GM10248 (cell line): ENCODE results near the gene PPP1R11.

ENCODE experiments used
- CTCF ChIA-PET: fragments of 300-600 bp; sonication (Branson Sonifier 250); formaldehyde crosslinking; extraction: SDS; loops from one replicate; lab custom pipeline; 2021; ENCODE audit warnings: antibody characterized with exemption; lab: Yijun Ruan, JAX
- POLR2A ChIA-PET: fragments of 350-650 bp; sonication (Branson Sonifier 250); formaldehyde crosslinking; extraction: SDS; loops from one replicate; lab custom pipeline; 2020; ENCODE audit warnings: antibody characterized with exemption; lab: Yijun Ruan, JAX
- DNase-seq: peaks from one replicate; pipeline ENCODE4 v3.0.0; 2012; ENCODE audit errors: extremely low spot score
- CTCF ChIP-seq: IDR thresholded peaks from 2 replicates; pipeline ENCODE4 v1.5.1; 2012; ENCODE audit warnings: mild to moderate bottlenecking, low read depth; ENCODE audit errors: extremely low read depth, missing control alignments, control extremely low read depth

The PPP1R11 gene

GRCh38 chr6:30066082-30066481 is 916 bp upstream of the PPP1R11 start:
- TF ChIP-seq CTCF = no peak
- POLR2A ChIA-PET = no interaction called here
- no peak for DNase-seq
- CTCF ChIA-PET = interaction anchor here (0.9 to 1.8 kb wide), 4 partner anchors 65 to 416 kb away, joined by 3 to 8 read pairs (median 4); no protein-coding TSS in a partner anchor

- no peak for DNase-seq
- no peak for TF ChIP-seq CTCF
- CTCF ChIA-PET = interaction anchor here (1.2 to 1.8 kb wide), 4 partner anchors 34 to 329 kb away, joined by 3 to 8 read pairs (median 4); no protein-coding TSS in a partner anchor
- POLR2A ChIA-PET = no interaction called here
Observed at GRCh38 chr6:30067460-30068139, 602 bp downstream of the PPP1R11 start.

GRCh38 chr6:30071081-30071818 is 4.3 kb downstream of the PPP1R11 start:
- TF ChIP-seq CTCF = peak; percentile 7
- ChIA-PET POLR2A (interaction anchor here (0.7 to 1.5 kb wide), 2 partner anchors 11 to 16 kb away, joined by 3 to 4 read pairs; partner anchors contain the start of gene POLR1H), CTCF (interaction anchor here (1.0 to 2.4 kb wide), 3 partner anchors 30 to 60 kb away, joined by 3 to 10 read pairs (median 8); no protein-coding TSS in a partner anchor)
- DNase-seq = peak; percentile 28

GRCh38 chr6:30071858-30072257 is 4.9 kb downstream of the PPP1R11 start:
- ChIA-PET POLR2A (no interaction called here), CTCF (interaction anchor here (1.0 to 2.4 kb wide), 3 partner anchors 30 to 59 kb away, joined by 3 to 10 read pairs (median 8); no protein-coding TSS in a partner anchor)
- TF ChIP-seq CTCF = no peak
- DNase-seq = no peak

GRCh38 chr6:30073489-30074235 is 6.7 kb downstream of the PPP1R11 start:
- peak; percentile 11 for DNase-seq
- ChIA-PET POLR2A (no interaction called here), CTCF (interaction anchor here (1.1 to 2.3 kb wide), 2 partner anchors 28 to 58 kb away, joined by 3 to 7 read pairs; no protein-coding TSS in a partner anchor)
- TF ChIP-seq CTCF = no peak
